AML-193 (cell line): Measurements from ENCODE around the gene LRRC32.

Source experiments
- DNase-seq, 2 experiments: peaks; one replicate each; lab custom pipeline; 2025; lab: John Stamatoyannopoulos, UW

The LRRC32 gene

DNA sequence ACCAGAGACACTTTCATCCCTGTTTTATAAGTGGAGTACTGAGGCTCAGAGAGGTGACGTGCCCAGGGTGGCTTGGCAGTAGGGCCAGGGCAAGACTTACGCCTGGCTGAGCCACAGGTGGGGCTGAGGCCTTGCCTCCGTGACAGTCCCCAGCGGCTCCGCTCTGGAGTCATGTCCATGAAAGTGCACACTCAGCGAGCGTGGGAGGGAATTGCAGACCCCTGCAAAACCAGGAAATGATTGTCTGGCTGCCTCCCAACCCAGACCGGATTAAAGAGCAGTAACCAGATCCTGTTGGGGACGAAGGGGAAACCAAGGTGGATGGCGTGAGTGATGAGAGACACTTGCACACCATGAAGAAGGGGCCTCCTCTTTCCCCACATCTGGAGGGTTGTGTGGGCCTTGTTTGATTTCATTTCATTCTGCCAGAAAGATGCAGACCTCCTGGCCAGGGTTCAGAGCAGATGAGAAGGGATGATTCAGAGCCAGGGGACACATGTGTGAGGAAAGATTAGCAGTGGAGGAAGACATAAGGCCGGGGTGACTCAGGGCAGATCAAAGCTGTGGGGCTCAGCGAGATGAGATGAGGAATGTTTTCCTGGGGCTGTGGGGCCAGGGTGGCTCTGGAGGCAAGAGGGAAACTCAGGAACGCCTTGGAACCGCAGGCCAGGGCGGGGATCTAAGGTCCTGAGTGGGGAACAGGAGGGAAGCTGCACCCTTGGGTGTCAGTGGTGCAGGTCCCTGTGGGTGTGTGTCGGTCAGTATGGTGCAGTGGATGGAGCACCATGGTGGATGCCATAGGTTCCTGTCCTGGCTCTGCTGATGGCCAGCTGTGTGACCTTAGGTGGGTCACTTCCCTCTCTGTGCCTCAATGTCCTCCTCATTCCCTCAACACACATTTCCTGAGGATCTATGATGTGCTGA, 29.9 kb upstream of the LRRC32 start:
- no peak for DNase-seq

- no peak for DNase-seq
Measured at GRCh38 chr11:76699451-76700091, 29.0 kb upstream of the LRRC32 start.

GRCh38 chr11:76698321-76699043, 27.9 kb upstream of the LRRC32 start:
- DNase-seq, result no peak

DNA sequence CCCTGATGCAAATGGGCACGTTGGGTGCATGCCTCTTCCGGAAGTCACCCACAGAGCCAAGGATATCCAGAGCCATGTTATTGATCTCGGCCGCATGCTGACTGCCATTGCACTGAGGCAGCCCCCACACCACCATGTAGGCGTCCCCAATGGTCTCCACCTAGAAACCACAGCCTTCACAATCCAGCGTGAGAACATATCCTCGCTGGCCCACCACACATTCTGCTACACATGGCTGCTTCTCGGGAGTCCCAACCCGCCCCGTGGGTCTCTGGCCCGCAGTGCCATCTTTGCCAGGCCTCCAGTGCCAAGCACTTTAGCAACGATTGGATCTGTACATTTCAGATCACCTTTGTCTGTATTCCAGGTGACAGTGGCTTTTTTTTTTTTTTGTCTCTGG, 26.2 kb upstream of the LRRC32 start:
- no peak for DNase-seq

DNA sequence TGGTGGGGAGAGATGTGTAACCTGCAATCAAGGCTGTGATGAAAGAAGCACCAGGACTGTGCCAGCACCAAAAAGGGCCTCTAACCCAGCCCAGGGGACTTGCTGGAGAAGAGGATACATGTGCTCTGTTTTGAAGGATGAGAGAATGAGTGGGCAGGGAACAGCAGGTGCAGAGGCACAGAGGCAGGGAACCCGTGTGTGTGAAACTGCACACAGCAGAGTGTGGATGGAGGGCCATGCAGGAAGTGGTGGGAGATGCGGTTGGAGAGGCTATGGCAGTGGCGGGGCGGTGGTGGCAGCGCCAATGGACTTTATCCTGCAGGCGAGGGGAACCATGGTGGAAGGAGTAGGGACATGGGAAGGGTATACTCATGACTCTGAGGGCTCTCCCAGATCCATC, 25.2 kb upstream of the LRRC32 start:
- DNase-seq, result no peak

- DNase-seq, result no peak
Measured at GRCh38 chr11:76695133-76695532, 24.6 kb upstream of the LRRC32 start.

- no peak for DNase-seq
Measured at GRCh38 chr11:76694664-76695063, 24.1 kb upstream of the LRRC32 start.

GRCh38 chr11:76693806-76694205, 23.3 kb upstream of the LRRC32 start:
- DNase-seq, result no peak

DNA sequence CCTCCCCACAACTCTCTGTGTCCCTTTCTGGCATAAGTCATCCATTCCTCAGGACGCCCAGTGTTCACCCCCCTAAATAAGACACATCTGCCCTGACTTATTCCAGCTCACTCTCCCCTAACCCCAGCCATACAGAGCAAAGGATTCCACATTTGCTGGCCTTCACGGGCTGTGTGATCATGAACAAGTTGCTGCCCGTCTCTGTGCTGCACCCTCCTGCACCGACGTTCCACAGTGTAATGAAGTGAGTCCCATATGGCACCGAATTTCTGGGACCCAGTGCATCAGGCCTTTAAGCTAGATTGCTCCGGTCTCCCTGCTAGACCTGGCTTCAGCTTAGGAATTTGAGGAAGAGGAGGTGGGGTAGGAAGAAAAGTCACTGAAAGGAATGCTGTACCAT, 22.4 kb upstream of the LRRC32 start:
- no peak for DNase-seq

DNA sequence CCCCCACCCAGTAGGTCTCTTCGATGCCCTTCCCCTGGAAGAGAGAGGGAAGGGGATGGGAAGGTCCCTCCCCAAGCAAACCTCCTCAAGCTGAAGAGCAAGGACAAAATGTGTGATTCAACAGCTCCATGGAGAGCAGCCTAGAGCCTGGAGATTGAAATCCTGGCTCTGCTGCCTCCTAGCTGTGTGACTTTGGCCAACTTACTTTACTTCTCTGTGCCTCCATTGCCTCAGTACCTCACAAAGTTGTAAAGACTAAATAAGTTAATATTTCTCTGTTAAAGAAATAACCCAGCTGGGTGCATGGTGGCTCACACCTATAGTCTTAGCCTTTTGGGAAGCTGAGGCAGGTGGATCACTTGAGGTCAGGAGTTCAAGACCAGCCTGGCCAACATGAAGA, 21.1 kb upstream of the LRRC32 start:
- DNase-seq, result no peak

GRCh38 chr11:76690736-76691135, 20.2 kb upstream of the LRRC32 start:
- DNase-seq, result no peak

DNA sequence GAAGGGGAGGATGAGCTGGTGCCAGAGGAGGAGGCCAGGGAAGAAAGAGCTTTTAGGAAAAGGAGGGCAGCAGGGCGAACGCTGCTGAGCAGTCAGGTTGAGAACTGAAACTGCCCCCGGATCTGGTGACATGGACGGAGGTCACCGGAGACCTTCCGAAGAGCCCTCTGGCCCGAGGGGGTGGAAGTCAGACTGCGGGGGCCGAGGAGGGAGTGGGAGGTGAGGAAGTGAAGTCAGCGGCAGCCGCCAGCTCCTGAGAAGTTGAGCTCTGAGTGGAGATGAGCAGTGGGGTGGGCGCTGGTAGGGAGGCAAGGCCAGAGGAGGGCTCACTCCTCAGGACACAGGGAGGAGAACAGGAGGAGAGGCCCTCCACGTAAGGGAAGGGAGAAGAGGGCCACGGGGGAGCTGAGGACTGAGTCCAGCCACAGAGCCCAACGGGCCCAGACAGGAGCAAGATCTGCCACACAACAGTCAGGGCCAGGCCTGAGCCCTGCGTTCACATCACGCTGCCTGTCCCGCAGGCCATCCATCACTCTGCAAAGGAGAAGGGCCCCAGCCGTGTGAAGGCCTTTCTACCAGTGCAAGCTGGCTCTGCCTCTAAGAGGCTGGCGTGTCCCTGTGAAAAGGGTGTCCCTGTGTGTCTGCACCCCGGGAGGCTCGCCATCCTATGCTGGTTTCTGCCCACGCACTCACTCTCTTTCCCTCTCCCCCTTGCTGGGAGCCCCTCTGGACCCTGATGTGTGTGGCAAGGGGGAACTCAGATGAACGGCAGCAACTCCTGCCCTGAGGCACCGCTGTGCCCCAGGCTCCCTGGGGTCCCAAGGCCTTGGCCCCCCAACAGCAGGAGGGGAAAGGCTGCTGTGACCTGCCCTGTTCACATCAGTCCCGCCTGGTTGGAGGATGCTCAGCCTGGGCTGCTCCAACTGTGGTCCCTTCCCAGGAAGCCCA, 19.0 kb upstream of the LRRC32 start:
- no peak for DNase-seq

DNA sequence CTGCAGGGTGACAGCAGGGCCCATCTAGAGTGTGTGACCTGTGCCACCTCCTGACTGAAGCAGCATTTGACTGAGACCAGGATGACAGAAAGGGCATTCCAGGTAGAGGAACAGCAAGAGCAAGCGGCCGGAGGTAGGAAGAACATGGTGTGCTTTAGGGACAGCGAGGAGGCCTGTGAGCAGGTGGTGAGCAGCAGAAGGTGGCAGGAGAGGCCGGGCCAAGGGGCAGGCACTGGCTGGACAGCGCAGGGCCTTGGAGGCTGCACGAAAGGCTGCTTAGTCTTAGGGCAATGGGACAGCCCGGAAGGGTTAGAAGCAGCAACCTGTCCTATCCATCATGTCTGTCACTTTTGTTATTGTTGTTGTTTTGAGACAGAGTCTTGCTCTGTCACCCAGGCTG, 17.6 kb upstream of the LRRC32 start:
- DNase-seq, result no peak

DNA sequence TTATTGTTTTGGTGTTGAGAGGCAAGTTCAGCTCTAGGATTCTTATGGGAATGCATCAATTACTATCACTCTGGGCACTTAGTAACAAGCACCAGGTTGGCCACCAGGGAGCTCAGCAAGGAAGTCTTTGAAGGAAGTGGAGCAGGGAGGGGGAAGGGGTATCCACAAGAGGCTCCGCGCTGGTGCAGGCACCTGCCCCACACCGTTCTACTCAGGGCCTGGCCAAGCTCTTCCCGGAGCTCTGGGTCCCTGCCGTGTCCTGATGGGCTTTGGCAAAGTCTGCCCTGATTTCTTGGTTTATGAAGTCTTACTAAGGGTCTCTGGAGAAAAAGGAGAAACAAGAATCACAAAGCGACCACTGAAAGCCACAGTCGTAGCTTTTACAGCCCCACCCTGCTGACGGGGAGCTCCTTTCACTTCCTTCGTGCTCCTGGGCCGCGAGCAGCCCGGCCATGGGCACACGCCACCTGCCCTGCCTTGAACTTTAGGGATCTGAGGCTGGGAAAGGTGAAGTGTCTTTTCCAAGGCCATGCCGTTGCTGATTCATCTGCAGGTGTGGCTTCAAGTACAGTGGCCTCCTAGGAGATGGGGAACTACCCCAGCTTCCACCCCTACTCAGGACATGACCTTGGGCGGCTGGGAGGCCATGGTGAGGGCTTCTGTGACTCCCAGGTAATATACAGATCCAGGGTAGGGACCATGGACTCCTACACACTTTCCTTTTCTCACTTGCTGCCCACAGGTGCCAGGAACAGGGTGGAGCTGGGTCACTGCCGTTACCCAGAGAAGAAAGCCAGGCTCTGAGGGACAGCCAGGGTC, 15.9 kb upstream of the LRRC32 start:
- DNase-seq, result no peak

DNA sequence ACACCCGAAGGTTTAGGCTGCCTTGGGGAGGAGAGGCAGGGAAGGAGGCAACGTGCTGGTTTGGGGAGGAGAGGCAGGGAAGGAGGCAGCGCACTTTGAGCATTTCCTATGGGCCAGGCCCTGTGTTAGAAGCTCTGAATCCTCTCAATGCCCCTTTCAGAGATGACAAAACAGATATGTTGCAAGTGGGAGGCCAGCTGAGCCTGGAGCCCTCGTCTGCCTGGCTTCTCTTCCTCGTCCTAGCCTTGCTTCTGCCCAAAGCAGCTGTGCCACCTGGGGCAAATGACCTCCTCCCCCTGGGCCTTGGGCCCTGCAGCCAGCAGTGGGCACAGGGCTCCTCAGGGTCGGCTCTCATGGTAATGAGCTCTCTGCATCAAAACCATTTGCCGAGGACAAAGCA, 15.3 kb upstream of the LRRC32 start:
- DNase-seq, result no peak

DNA sequence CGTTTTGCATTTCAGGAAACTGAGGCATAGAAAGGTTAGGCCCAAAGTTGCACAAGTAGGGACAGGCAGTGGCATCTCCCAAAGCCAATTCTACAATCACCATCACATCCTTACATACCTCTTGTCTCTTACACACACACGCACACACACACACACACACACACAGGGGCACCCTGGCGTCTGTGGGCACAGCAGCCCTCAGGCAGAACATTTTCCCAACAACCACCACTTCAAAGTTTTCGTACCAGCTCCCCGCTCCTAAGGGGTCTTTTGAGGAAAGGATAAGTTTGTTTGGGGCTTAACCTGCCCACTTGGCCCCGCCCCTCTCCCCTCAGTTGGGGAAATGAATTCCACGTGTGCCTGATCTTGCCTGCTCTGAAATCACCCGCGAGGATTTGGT, 14.7 kb upstream of the LRRC32 start:
- no peak for DNase-seq

DNA sequence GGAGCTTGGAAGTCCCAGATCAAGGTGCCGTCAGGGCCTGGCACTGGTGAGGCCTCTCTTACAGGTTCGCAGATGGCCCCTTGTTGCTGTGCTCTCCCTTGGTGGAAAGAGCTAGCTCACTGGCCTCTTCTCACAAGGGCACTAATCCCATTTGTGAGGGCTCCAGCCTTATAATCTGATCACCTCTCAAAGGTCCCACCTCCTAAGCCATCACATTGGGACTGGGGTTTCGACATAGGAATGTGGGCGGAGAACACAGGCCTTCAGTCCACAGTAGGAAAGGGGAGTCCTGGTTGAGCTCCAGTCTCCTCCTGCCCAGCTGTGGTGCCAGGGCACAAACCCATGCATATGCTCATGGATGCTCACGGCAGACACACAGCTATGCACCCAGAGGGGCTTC, 14.0 kb upstream of the LRRC32 start:
- no peak for DNase-seq

DNA sequence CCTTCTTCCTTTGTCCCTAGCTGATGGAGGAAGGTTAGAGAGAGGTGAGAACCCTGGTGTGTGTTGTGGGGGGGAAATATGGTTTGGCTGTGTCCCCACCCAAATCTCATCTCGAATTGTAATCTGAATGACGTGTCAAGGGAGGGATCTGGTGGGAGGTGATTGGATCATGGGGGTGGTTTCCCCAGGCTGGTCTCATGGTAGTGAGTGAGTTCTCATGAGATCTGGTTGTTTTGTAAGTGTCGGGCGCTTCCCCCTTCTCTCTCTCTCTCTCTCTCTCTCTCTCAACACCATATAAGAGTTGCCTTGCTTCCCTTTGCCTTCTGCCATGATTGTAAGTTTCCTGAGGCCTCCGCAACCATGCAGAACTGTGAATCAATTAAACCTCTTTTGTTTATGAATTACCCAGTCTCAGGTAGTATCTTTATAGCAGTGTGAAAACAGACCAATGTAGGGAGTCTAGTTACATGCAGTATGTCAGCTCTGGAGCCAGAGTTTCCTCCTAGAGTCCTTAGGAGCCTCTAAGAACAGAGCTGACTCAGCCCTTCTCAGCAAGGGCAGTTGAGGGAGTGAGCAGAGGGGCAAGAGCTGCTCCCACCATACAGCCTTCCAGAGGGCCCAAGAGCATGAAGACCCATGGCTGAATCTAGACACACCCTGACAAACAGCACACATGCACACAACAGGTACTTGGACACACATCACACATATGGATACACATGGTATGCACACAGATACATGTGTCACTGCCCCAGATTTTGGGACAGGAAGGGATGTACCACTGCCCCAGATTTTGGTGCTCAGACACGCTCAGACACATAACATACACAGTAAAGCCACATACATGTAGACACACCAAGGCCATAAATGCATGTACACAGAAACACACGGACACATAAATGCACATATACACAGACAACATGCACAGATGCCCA, 12.9 kb upstream of the LRRC32 start:
- no peak for DNase-seq

DNA sequence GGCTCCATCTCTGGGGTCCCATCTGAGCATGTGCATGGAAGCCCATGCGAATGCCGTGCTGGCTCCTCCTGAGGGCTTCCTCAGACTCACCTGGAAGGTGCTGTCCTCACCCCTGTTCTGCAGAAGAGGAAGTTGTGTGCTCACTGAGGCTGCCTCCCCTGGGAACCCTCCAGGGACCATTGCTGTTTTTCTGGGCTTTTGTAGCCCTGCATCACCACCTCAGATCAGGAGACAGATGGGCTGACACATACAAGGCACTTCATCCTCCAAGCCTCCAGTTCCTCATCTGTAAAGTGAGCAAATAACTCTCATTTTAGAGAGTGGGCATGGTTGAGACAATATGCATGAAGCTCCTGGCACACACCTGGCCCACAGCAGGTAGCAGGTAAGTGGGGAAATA, 12.1 kb upstream of the LRRC32 start:
- no peak for DNase-seq

DNA sequence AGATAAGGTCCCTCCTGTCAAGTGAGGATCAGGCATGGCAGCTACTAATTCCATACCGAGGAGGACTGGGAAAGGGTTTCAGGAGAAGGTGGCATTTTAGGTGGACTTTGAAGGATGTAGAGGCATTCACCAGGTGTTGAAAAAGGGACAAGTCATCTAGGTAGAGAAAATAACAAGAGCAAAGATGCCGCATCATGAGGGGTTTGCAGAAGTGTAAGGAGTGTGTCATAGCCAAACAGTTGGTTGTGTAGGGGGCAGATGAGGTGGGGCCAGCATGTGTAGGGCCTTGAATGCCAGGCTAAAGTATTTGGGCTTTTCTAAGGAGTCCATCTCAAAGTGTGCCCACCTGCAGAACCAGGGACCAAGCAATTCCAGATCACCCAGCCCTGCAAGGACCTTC, 11.6 kb upstream of the LRRC32 start:
- no peak for DNase-seq
